ENCODE measurements around the gene OSCP1.

DNA sequence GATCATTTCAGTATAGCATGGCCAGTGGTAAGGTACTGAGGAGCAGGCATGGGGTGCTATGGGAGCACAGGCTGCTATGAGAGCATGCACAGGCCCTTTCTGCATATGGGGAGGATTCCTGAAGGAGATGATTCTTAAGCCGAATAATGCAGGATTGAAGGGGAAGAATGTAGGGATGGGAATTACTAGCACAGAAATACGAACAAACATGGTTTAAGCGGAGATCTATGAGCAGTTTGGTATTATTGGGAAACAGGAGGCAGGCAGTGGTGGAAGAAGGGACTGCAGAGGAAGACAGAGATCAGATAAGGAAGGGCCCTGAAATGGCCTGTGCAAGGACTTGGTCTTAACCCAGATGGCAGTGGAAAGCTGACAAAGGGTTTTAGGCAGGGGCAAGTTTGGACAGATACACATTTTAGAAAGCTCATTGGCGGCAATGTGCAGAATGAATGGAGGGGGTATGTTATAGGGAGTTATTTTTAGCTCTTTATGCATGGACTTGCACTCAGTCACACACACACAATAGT, 1.7 kb downstream of the OSCP1 start:
- TF ChIP-seq, protein P1, sequence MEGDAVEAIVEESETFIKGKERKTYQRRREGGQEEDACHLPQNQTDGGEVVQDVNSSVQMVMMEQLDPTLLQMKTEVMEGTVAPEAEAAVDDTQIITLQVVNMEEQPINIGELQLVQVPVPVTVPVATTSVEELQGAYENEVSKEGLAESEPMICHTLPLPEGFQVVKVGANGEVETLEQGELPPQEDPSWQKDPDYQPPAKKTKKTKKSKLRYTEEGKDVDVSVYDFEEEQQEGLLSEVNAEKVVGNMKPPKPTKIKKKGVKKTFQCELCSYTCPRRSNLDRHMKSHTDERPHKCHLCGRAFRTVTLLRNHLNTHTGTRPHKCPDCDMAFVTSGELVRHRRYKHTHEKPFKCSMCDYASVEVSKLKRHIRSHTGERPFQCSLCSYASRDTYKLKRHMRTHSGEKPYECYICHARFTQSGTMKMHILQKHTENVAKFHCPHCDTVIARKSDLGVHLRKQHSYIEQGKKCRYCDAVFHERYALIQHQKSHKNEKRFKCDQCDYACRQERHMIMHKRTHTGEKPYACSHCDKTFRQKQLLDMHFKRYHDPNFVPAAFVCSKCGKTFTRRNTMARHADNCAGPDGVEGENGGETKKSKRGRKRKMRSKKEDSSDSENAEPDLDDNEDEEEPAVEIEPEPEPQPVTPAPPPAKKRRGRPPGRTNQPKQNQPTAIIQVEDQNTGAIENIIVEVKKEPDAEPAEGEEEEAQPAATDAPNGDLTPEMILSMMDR (conservative IDR thresholded peaks at IDR 0.05; ENCODE audit: low read depth in 2 of 2), result no peak
- TF ChIP-seq EZH2phosphoT487 (IDR thresholded peaks at IDR 0.05; ENCODE audit: unreplicated experiment) (no peak), POLR2AphosphoS5 (IDR thresholded peaks at IDR 0.05; ENCODE audit: low read depth) (no peak), EZH2 (IDR thresholded peaks at IDR 0.05; ENCODE audit: low read depth, unreplicated experiment) (no peak), ZNF114 (CRISPR knock-in tag; IDR thresholded peaks at IDR 0.05) (no peak), CREB1 (CRISPR knock-in tag; IDR thresholded peaks at IDR 0.05; ENCODE audit: low read depth) (no peak)
- TF ChIP-seq, protein P2, sequence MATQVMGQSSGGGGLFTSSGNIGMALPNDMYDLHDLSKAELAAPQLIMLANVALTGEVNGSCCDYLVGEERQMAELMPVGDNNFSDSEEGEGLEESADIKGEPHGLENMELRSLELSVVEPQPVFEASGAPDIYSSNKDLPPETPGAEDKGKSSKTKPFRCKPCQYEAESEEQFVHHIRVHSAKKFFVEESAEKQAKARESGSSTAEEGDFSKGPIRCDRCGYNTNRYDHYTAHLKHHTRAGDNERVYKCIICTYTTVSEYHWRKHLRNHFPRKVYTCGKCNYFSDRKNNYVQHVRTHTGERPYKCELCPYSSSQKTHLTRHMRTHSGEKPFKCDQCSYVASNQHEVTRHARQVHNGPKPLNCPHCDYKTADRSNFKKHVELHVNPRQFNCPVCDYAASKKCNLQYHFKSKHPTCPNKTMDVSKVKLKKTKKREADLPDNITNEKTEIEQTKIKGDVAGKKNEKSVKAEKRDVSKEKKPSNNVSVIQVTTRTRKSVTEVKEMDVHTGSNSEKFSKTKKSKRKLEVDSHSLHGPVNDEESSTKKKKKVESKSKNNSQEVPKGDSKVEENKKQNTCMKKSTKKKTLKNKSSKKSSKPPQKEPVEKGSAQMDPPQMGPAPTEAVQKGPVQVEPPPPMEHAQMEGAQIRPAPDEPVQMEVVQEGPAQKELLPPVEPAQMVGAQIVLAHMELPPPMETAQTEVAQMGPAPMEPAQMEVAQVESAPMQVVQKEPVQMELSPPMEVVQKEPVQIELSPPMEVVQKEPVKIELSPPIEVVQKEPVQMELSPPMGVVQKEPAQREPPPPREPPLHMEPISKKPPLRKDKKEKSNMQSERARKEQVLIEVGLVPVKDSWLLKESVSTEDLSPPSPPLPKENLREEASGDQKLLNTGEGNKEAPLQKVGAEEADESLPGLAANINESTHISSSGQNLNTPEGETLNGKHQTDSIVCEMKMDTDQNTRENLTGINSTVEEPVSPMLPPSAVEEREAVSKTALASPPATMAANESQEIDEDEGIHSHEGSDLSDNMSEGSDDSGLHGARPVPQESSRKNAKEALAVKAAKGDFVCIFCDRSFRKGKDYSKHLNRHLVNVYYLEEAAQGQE (IDR thresholded peaks at IDR 0.05; ENCODE audit: unreplicated experiment), result no peak
- TF ChIP-seq, protein P3, sequence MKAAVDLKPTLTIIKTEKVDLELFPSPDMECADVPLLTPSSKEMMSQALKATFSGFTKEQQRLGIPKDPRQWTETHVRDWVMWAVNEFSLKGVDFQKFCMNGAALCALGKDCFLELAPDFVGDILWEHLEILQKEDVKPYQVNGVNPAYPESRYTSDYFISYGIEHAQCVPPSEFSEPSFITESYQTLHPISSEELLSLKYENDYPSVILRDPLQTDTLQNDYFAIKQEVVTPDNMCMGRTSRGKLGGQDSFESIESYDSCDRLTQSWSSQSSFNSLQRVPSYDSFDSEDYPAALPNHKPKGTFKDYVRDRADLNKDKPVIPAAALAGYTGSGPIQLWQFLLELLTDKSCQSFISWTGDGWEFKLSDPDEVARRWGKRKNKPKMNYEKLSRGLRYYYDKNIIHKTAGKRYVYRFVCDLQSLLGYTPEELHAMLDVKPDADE (IDR thresholded peaks at IDR 0.05), result no peak
